Ramos (cell line): Measurements from ENCODE around the gene LRP11.
"Not testable (repeated sequence)": the region's sequence is repeated elsewhere in the genome, so short reads cannot be mapped to it uniquely, and the experiment has no call there.

ENCODE experiments used
- in situ Hi-C: fragments of 300-500 bp; cut with MboI; formaldehyde crosslinking; loops from one replicate; pipeline ENCODE4 v1.14.3; 2022; ENCODE audit warnings: low sequenced_read_pairs; ENCODE audit not compliant: unreplicated experiment

LRP11 gene, protein sequence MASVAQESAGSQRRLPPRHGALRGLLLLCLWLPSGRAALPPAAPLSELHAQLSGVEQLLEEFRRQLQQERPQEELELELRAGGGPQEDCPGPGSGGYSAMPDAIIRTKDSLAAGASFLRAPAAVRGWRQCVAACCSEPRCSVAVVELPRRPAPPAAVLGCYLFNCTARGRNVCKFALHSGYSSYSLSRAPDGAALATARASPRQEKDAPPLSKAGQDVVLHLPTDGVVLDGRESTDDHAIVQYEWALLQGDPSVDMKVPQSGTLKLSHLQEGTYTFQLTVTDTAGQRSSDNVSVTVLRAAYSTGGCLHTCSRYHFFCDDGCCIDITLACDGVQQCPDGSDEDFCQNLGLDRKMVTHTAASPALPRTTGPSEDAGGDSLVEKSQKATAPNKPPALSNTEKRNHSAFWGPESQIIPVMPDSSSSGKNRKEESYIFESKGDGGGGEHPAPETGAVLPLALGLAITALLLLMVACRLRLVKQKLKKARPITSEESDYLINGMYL

DNA sequence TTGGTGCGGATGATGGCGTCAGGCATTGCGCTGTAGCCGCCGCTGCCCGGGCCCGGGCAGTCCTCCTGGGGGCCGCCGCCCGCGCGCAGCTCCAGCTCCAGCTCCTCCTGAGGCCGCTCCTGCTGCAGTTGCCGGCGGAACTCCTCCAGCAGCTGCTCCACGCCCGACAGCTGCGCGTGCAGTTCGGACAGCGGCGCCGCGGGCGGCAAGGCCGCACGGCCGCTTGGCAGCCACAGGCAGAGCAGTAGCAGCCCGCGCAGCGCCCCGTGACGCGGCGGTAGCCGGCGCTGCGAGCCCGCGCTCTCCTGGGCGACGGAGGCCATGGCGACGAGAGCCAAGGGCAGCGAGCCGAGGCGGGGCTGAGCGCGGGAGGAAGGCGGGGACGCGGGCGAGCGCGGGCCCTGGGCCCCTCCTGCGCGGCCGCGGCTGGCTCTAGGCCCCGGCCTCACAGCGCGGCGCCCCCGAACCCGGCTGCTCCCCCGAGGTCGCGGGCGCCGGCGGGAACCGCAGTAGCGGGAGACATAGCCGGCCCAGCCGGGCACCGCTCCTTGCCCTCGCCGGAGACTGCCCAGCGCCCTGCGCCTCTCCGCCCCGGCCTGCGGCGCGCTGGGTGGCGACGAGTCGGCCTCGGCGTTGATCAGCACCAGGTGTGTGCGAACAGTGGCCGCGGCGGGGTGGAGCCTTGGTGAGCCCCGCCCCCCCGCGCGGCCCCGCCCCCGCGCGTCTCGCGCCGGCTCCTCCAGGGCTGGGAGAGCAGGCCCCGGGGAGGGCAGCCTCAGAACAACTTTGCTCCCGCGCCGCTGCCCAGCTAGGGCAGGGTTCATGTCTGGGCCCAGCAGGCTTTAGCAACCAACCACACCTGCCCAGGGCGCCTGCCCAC is at the start of gene LRP11:
Gene LRP11, minus strand, starts transcription at position 662 of the 880 bp plus-strand sequence. Its CDS starts 339 bp downstream, at position 323.
- in situ Hi-C loops = no loop called here

DNA sequence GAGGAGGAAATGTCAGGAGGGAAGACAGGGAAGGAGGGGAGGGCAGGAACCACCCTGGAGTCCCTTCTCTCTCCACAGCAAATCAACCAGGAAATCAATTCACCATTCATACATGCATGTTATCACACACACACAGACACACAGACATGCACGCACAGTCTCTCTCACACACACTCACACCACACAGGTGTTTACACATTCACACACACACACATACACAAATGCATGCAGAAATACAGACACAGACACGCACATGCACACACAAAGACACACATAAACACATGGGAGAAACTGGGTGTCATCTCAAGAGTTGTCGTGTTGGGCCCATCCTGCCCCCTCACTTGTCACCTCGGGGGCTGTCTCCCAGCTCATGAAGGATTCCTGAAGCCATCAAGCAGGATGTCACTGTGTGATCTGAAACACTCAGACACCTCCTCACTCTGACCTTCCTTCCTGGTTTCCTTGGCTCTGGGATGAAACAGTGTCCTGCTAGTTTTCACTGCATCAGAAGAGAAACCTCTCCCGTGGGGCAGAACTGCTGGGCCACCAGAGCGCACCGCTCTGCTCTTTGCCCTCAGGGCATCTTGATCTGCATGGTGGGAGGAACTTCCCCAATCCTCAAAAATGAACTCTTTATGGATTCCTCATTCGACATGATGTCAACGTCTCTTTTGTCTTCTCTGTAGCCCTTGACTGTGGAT is 49.5 kb upstream of the LRP11 start:
- in situ Hi-C loops = no loop called here

DNA sequence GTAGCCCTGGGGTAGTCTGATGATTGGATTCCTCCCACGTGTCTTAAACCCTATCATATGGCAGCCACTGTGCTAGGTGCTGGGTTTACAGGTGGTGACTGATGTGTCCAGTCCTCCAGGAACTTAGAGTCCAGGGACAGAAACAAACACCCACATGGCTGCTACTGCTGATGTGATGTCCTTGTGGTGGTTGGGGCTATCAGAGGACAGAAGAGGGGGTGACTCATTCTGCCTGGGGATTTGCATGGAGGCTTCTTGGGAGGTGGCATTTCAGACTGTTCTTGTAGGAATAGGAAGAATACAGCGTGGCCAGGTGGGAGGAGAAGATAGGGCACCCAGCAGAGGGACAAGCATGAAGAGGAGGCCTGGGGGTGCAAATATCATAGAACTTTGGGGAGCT is 48.9 kb upstream of the LRP11 start:
- in situ Hi-C loops = no loop called here

DNA sequence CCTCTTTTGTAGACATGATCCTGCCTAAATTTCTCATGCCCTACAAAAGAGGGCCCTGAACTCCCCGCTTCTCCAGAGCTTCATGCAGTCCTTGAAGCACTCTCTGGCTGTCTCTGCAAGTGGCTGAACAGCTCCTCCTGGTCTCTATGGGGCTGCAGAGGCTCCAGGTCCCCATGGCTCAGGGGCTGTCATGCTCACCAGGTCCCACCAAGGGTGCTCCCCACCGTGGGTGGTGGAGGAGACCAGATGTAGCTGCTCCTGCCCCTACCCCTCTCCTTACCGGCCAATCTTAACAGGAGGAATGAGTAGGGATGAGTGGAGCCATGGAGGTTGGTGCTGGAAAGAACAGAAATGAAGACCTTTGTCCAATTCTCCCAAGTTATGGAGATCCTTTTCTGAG is 48.5 kb upstream of the LRP11 start:
- in situ Hi-C loops = not testable (repeated sequence)

DNA sequence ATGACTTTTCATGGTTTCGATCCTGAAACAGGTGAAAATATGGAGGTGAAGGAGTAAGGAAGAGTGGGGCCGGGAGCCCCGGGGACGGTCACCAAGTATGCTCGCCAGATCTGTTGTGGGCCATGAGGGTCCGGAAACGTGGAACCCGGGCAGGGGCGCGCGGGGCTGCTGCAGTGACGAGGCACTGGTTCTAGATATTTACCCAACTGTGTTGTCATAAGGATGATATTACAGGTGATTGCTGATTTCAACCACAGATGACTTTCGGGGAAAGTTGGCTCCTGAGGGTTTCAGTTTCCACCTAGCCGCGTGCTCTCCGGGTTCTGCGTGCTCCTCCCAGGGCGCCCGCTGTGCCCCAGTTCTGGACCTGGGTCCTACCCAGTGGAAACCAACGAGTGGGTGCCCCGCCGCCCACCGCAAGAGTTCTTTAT is 46.6 kb upstream of the LRP11 start:
- in situ Hi-C loops = no loop called here

DNA sequence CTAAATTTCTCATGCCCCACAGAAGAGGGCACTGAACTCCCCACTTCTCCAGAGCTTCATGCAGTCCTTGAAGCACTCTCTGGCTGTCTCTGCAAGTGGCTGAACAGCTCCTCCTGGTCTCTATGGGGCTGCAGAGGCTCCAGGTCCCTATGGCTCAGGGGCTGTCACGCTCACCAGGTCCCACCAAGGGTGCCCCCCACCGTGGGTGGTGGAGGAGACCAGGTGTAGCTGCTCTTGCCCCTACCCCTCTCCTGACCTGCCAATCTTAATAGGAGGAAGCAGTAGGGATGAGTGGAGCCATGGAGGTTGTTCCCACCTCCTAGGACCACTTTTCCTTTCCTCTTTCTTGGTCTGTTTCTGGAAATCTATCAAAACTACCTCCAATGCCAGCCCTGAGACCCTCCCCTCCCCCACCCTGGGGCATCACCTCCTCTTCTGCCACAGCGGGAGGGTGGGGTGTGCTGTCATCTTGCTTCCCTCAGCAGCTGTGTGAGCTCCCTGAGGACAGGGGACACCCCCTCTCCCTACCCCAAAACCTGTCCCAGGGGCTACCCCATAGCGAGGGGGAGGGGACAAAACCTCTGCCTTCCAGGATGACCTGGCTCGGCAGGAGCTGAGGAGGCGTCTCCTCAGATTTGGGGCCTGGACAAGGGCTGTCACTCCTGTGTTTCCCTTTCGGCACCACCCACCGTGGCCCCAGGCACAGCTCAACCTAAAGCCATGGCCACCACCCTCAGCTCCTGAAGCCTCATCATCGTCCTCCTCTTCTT is 45.7 kb upstream of the LRP11 start:
- in situ Hi-C loops = no loop called here

DNA sequence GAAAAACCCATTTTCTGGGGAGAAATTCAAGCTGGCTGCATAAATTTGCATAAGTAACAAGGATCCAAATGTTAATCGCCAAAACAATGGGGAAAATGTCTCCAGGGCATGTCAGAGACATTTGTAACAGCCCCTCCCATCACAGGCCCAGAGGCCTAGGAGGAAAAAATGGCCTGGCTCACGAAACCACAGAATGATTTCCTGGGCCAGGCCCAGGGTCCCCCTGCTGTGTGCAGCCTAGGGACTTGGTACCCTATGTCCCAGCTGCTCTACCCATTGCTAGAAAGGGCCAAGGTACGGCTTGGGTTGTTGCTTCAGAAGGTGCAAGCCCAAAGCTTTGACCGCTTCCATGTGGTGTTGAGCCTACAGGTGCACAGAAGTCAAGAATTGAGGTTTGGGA is 44.3 kb upstream of the LRP11 start:
- in situ Hi-C loops = not testable (repeated sequence)

DNA sequence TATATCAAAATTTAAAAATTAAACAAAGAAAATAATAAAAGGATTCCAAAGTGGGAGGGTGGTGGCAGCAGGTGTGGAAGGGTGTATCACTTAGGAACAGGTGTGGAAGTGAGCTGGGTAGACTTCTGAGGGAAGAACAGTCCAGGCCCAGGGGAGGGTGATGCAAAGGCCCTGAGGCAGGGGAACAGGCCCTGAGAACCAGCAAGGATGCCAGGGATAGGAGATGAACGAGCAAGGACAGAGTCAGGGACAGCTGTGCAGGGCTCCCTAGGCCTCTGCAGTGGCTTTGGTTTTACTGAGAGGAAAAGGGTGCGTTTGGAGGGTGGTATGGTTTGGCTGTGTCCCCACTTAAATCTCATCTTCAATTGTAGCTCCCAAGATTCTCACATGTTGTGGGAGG is 43.2 kb upstream of the LRP11 start:
- in situ Hi-C loops = no loop called here

DNA sequence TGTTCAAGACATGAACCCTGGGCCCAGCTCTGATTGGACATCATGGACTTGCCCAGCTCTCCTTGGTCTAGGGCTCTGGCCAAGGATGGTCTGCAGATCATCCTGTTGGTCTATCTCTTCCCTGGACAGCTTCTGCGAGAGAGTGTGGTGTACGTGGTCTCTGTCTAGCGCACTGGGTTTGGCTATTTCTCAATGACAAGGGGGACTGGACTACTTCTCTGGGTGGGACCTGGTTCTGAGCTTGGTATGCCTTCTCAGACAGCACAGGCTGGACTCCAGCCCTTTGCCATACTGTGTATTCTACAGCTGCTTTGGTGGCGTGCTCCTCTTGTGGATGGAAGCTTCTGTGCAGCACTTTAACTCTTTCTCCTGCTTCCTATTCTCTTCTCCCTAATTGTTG is 42.2 kb upstream of the LRP11 start:
- in situ Hi-C loops = no loop called here

DNA sequence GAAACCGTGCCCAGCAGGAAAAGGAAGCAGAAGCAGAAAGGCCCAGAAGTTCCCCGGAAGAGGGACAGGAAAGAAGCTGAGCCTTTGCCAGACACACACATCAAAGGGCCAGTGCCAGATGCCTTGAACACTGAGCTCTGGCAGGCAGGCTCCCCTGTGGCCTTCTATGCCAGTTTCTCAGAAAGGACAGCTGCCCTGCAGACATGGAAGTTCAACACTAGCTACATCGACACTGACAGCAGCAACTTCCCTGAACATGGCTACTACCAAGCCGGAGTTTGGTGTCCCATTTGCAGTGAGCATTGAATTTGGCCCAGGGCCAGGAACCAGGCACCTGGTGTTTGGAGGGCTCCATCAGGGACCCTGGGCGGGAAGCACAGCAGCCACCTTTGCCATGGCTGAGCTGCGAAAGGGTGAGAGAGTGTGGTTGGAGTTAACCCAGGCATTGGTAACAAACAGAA is 41.8 kb upstream of the LRP11 start:
- in situ Hi-C loops = no loop called here

DNA sequence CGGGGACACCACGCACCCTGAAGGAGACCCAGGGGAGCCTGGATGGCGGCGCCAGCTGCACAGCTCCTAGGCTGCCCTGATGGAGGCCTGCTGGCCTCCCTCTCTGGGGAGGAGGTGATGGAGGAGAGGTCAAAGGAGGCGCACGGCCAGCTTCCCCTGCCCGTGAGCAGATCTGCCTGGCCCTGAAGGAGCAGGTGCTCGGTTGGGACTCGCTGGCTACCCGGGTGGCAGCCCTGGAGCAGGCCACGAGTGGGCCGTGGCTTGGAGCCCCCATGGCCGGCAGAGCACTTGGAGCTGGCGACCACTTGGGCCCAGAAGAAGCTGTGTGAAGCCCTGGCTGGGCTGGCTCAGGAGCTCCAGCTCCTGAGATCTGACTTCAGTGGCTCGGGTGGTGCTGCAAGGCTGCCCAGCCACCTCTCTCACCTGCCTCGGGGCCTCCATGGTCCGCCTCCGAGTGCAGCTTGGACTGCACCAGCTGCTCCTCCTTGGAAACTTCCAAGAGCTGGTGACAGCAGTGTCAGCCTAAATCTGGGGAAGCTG is 41.3 kb upstream of the LRP11 start:
- in situ Hi-C loops = no loop called here

DNA sequence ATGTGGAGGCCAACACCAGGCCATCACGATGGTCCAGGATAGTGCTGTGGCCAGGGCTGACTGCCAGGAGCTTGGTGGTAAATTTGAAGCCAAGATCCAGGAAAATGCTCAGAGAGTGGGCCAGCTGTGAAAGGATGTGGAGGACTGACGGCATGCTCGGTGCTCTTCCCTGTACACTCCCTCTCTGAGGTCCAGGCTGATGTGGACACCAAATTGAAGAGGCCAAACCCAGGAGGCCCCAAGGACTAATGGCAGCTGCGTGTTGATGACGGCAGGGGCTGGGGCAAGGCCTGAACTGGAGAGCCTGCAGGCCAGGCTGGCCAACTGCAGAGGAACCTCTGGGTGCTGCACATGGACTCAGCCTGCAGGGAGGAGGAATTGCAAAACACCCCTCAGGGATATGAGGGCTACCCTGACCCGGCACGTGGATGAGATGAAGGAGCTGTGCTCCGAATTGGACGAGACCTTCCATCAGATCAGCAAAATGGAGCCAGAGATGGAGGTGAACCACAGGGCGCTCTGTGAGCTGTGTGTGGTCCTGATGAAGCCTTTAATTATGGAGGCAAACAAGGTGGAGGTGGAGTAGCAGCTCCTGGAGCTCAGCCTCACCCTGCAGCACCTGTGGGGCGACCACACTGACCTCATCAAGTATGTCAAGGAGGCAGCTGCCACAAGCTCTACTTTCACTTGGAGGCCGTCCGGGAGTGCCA is 40.7 kb upstream of the LRP11 start:
- in situ Hi-C loops = no loop called here

DNA sequence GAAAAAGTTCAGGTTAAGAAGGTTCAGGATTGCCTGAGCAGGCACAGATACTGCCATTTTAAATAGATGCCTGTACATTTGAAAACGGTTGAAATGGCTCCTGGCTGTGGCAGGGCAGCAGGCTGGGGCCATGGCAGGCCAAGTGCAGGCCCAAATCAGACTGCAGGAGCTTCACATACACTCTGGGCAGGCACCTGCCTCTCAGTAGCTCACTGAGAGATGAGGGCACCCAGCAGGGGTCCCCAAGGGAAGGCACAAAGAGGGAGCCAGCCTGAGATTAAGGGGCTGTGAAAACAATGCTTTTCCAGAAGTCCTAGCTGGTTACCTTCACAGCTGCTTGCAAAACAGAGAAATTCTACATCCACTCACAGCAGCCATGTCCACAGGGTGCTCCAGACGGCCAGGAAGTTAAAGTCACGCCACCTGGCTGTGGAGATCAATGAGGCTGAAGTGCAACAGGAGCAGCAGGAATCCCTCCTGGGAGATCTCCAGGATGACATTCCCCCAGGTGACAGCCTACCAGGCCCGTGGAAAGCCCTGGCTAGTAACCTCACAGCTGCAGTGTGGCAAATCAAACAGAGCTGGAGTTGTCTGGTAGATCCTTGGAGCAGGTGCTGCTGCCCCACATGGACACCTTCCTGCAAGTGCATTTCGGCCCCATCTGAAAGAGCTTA is 39.9 kb upstream of the LRP11 start:
- in situ Hi-C loops = no loop called here

DNA sequence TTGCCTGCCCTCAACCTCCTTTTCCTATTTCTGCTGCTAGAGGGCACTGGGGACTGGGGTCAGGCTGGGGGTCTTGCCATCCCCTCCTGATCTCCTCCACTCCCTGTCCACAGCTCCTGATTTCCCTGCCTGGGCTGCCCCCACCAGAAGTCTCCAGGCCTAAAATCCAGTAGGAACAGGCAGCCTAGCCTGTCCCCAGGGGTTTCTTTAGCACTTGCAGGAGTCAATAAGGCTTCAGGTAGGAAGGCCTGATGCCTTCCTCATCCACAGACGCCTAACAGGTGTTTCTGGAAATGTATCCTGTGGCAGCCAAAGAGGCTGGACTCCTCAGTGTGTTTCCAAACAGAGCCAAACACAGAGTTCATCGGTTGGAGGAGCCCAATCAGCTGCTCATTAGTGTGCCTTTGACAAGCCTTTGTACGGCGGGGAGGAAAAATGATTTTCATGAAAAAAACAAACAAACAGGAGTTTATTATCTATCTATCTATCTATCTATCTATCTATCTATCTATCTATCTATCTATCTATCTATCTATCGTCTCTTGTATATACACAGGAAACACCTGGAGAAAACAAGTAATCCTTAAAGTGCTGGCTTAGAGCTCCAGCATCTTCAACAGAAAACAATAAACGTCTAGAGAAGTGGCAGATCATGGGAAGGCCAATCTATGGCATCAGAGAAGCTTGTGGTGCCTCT is 37.4 kb upstream of the LRP11 start:
- in situ Hi-C loops = no loop called here

DNA sequence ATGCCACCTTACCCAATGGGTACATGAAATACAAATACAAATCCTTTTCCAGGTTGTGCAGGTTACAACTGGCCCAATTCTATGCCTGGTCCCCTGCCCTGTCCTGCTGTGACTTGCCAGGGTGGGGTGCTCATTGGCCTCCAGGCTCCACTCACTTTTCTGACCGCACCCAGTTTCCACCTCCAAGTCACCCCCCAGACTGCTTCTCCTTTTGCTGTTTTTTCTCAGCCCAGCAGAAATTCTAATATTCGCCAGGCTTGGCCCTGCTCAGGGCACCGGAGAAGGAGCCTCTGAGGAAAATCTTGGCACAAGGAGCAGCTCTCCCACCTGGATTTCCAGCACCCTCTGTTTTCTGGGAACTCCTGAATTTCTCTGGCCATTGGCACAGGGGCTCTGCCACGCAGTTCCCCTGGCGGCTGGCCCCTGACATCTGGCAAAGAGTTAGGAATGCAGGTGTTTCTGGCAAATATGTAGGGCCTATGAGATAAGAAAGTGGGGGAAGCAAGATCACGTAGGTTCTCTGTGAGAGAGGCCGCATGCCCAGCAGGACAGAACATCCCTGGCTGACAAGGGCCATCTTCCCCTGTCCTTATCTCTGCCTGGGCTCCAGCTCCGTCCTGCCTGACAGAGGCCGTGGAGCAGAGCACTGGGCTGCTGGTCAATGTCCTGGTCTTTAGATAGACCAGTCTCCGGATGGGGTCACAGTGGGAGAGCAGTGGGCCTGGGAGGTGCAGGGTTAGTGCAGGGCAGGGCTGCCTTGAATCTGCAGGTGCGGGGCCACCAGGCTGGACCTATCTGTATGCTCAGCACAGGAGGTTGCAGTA is 36.7 kb upstream of the LRP11 start:
- in situ Hi-C loops = no loop called here

DNA sequence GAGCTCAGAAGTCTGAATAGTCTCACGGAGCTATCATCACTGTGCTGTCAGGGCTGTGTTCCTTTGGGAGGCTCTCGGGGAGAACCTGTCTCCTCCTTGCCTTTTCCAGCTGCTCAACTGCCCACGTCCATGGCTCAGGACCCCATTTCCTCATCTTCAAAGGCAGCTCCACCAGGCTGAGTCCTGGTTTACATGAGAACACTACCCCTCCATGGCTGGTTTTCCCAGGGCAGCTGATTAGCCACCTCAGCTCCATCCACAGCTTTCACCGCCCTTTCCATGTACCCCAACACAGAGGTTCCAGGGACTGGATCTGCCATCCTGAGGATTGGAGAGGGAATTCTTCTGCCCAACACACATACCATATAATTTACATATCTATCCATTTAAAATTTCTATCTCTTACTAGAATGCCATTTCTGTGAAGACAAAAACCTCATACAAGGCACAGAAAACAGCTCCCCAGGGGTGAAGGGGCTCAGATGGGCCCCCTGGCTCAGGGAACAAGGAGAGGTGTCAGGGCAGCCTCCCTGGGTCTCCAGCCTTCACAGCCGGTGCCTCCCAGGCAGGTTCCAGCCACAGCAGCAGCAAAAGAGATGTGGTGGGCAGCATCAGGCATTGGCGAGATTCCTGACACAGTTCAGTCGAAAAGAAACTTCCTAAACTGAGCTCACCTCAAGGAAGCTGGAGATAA is 35.9 kb upstream of the LRP11 start:
- in situ Hi-C loops = no loop called here
